HG02610 (cell line): ENCODE measurements around the gene SYT7.
"Not testable (repeated sequence)": the region's sequence is repeated elsewhere in the genome, so short reads cannot be mapped to it uniquely, and the experiment has no call there.

Source experiments
- ATAC-seq: cut with Tn5 transposase; IDR thresholded peaks from one replicate; pipeline ENCODE4 v1.9.1; 2021; ENCODE audit warnings: mild to moderate bottlenecking, moderate library complexity; ENCODE audit not compliant: unreplicated experiment

SYT7 gene

DNA sequence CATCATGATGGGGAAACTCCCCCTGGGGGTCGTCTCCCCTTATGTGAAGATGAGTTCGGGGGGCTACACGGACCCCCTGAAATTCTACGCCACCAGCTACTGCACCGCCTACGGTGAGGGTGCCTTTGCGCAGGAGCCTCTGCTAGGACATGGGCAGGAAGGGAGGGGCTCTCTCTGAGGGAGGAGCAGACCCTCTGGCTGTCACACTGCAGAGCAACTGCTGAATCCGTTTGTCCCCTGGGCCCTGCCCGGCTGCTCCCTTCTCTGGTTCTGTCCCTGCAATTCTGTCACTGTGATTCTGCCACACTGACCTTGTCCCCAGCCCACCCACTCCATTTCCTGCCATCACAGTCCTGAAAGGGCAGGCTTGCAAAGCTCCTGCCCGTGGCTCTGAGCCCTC lies 99.1 kb downstream of the SYT7 start:
- ATAC-seq: no peak

DNA sequence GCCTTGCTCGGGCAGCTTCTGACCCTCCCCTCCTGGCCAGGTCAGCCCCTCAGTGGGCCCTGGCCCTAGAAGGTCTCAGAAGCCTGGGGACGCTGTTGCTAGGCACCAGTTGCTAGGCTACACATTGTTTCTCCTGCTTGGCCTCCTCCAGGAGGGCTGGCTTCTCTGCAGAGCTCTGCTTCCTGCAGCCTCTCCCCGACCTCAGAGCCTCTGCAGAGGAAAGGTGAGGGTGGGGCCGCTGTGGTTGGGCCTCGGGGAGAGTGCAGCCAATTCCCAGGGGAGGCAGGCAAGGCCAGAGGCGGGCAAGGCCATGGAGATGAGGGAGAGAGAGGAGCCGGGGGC lies 99.9 kb downstream of the SYT7 start:
- no peak for ATAC-seq

DNA sequence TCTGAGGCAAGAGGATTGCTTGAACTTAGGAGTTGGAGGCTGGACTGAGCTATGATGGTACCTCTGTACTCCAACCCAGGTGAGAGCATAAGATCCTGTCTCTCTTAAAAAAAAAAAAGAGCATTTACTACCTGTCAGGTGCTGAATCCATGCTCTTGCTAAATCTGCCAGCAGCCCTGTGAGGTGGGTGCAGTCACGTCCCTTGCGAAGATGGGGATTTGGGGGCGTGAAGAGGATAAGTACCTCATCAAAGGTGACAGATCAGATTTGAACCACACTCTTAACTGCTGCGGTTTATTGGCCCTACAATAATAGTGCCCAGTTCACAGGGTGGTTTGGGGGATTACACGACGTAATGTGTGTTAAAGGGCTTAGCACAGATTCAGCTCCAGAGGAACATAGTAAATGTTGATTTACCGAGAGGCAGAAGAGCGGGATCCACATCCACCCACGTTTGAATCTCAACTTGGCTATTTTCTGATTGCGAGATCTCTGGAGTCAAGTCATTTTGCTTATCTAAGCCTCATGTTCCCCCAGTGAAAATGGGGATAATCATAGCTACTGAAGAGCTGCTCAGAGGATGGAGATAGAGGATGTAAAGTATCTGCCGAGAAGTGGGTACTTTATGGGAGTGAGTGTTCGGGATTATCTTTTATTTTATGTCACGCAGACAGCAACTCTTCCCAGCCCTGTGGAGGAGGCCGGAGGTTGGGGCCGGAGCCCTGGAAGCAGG lies 100.4 kb downstream of the SYT7 start:
- ATAC-seq: no peak

DNA sequence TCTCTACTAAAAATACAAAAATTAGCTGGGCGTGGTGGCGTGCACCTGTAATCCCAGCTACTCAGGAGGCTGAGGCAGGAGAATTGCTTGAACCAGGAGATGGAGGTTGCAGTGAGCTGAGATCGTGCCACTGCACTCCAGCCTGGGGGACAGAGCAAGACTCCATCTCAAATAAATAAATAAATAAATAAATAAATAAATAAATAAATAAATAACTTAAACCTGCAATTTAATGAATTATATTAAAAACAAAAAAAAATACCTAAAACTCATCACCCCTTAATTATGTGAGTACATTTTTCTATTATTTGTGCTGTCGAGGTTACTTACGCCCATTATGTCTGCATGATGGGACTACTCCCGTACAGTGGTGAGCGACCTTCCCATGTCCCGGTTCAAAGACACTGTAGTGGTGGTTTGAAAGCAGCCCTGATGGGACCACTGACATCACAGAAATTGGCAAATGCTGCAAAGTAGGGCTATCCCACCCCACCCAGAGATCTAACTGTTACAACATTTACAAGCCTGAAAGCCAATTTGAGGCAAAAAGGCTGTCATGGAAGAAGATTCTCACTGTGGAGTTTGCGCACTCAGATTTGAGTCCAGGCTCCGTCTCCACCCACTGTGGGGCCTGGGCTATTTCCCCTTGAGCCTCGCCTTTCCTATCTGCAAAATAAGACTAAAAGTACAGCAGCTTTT lies 101.4 kb downstream of the SYT7 start:
- not testable (repeated sequence) for ATAC-seq

DNA sequence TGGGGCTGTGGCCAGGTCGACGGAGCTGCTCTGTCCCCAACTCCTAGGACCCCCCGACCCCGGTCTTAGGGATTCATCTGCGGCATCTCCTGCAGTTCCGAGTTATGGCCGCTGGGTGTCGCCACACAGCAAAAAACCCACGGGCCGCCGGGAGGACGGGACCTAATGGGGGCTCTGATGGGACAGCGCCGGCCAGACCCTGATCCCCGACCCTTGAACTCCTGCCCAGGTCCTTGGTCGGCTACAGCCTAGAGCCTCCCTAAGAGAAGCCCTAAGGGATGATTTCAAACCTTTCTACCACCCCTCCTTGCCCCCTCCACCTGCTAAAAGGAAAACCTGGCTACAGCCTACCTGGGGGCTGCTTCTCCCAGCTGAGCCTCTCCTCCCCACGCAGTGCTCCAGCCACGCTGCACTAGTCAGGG lies 103.1 kb downstream of the SYT7 start:
- no peak for ATAC-seq

DNA sequence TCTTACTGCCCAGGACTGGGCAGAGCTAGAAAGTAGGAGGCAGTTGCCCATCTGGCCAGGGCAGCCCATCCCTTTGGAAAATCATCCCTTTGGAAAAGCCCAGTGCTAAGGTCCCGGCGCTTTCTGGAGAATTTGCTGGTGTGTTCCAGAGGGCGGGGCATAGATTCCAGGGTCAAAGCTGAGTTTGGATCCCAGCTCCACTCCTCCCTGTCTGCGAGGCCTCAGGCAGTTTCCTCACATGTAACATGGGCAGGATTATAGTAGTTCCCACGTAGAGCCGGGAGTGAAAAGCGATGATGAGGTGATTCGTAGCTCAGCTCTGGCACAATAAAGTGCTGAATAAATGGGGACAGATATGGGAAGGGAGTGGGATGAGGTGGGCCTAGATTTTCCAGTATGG lies 103.8 kb downstream of the SYT7 start:
- no peak for ATAC-seq

DNA sequence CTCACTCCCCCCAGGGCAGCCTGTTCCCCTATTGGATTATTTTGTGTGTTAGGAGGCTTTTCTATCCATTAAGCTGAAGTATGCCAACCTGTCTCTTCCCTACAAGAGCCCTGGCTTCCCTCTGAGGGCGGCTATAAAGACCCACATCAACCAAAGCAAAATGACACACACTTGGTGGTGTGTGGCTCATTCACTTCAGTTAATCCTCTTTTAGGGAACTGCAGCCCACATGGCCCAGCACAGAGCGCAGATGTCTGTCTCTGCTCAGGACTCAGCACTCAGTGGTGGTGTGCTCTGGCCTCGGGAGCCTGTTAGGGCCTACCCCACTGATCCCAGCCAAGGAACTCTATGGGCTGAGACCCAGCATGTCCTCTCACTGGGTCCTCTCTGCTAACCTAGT lies 104.5 kb downstream of the SYT7 start:
- ATAC-seq: no peak

DNA sequence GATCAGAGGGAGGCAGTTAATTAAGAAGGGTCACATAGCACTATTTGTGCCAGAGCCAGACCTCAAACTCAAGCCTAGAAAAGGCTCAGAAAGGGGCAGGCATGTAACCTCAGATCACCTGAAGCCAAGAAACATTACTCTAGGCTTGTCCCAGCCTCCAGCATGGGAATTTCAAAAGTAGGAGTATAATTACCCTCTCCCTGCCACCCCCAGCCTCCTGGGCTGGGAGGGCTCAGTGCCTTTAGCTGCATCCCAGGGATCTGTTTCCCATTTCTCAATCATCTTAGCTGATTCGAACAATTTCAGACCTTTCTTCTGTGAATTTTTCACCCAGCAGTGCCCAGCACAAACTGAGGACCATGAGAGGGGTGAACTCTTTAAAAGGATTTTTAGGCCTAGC lies 105.4 kb downstream of the SYT7 start:
- no peak for ATAC-seq

DNA sequence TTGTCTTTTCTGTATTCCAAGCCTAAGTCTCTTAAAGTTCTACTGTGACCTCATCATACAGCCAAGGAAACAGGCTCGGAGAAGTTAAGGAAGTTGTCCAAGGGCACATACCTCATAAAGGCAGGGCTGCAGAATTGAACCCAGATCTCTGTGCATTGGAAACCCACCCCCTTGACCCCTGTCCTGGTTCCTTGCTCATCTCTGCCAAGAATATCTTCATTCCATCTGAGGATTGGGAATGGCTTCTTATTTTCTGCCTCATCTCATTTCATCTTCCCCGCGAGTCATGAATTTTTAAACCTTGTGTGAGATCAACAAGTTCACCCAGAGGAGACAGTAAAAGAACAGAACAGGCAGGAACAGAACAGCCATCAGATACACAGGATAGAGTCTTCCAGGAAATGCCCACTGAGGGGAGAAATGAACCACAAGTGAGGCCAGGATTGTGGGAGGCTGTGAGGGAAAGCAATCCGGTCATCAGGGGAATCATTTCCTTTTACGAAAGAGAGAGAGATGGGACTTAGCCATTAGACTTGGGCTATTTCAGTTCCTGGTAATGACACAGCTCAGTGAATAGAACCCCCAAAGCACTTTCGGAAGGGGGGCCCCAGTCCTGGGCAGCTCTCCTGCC lies 106.7 kb downstream of the SYT7 start:
- no peak for ATAC-seq

DNA sequence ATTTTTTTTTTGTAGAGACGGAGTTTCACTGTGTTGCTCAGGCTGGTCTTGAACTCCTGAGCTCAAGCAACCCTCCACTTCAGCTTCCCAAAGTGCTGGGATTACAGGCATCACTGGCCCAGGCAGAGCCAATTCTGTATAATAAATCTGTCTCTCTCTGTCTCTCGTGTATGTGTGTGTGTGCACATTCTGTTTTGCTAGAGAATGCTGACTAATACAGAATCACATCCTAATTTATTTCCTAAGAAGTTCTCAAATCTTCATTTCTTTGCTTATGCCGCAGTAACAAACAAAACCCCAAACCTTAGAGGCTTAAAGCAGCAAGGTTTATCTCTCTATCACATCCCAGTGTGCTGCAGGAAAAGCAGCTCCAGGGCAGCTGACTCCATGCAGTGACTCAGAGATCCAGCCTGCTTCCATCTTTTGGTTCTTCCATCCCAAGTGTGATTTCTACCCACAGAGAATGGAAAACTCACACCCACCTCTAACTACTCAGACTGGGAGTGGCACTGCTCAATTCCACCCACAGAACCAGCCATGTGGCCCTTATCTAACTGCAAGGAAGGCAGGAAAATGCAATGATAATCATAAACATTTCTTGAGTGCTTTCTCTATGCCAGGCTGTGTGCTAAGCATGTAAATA lies 107.4 kb downstream of the SYT7 start:
- ATAC-seq: no peak

DNA sequence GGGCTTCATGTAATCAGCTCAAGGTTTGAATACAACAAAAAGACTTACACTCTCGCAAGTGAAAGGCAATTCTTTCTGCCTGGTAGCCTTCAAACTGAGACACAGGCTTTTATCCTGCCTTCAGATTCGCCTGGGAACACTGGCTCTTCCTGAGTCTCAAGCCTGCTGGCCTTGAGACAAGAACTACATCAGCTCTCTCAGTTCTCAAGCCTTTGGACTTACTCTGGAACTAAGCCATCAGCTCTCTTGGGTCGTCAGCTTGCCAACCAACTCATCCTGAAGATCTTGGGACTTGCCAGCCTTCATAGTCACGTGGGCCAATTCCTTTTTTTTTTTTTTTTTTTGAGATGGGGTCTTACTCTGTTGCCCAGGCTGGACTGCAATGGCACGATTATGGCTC lies 108.0 kb downstream of the SYT7 start:
- ATAC-seq: no peak

DNA sequence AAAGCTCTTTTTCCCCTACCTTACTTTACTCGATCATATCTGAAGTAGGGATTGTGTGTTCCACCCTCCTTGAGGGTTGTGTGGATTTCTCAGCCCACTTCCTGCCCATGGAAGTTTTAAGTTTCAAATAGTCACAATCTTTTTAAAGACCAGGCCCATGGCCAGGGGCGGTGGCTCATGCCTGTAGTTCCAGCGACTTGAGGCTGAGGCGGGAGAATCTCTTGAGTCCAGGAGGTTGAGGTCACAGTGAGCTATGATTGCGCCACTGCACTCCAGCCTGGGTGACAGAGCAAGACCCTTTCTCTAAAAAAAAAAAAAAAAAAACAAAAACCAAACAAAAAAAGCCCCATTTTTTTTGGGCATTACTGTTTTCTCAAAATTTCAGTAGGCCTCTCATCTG lies 108.6 kb downstream of the SYT7 start:
- no peak for ATAC-seq

DNA sequence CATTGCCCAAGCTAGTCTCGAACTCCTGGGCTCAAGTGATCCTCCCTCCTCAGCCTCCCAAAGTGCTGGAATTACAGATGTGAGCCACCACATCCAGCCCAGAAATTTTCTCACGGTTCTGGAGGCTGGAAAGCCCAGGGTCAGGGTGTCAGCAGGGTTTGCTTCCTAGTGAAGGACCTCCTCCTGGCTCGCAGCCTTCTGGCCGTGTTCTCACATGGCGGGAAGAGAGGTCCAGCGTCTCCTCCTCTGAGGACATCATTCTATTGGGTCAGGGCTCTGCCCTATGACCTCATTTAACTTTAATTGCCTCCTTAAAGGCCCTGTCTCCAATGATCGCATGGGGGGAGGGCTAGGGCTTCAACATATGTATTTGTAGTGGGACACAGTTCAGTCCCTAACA lies 112.9 kb downstream of the SYT7 start:
- no peak for ATAC-seq

DNA sequence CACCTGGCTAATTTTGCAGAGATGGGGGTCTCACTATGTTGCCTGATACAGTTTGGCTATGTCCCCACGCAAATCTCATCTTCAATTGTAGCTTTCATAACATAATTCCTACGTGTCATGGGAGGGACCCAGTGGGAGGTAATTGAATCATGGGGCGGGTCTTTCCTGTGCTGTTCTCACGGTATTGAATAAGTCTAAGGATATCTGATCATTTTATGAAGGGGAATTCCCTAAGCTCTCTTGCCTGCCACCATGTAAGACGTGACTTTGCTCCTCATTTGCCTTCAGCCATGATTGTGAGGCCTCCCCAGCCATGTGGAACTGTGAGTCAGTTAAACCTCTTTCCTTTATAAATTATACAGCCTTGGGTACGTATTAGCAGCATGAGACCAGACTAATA lies 113.3 kb downstream of the SYT7 start:
- ATAC-seq: not testable (repeated sequence)
